Mesodermal cell (in vitro differentiated cells): Measurements from ENCODE around the gene CD81.

Source experiments
- H3K27ac ChIP-seq: 2 replicates; pipeline ENCODE4 v1.7.0; 2013; ENCODE audit warnings: mild to moderate bottlenecking, low read depth, low read length, moderate library complexity; ENCODE audit not compliant: severe bottlenecking
- H3K36me3 ChIP-seq: 2 replicates; pipeline ENCODE4 v1.7.1; 2013; ENCODE audit warnings: mild to moderate bottlenecking, low read length, moderate library complexity; ENCODE audit not compliant: control insufficient read depth, insufficient read depth
- H3K4me1 ChIP-seq: one replicate; pipeline ENCODE4 v1.7.1; 2013; ENCODE audit warnings: mild to moderate bottlenecking, low read length; ENCODE audit not compliant: insufficient read depth, control insufficient read depth, poor library complexity, severe bottlenecking
- H3K4me3 ChIP-seq: 2 replicates; pipeline ENCODE4 v1.7.0; 2013; ENCODE audit warnings: low read length, control low read depth, mild to moderate bottlenecking; ENCODE audit not compliant: insufficient read depth, poor library complexity, severe bottlenecking; ENCODE audit errors: extremely low read depth
- H3K9me3 ChIP-seq: 2 replicates; pipeline ENCODE4 v1.7.1; 2013; ENCODE audit warnings: mild to moderate bottlenecking, low read length, moderate library complexity; ENCODE audit not compliant: control insufficient read depth
- WGBS, 2 experiments: methylation state at CpG; one replicate each; pipeline ENCODE4 v1.1.5; 2013; ENCODE audit warnings: missing lambda C conversion rate in 2 of 2; ENCODE audit not compliant: insufficient coverage in 2 of 2; 5-methylcytosine and 5-hydroxymethylcytosine counted together

CD81 gene

DNA sequence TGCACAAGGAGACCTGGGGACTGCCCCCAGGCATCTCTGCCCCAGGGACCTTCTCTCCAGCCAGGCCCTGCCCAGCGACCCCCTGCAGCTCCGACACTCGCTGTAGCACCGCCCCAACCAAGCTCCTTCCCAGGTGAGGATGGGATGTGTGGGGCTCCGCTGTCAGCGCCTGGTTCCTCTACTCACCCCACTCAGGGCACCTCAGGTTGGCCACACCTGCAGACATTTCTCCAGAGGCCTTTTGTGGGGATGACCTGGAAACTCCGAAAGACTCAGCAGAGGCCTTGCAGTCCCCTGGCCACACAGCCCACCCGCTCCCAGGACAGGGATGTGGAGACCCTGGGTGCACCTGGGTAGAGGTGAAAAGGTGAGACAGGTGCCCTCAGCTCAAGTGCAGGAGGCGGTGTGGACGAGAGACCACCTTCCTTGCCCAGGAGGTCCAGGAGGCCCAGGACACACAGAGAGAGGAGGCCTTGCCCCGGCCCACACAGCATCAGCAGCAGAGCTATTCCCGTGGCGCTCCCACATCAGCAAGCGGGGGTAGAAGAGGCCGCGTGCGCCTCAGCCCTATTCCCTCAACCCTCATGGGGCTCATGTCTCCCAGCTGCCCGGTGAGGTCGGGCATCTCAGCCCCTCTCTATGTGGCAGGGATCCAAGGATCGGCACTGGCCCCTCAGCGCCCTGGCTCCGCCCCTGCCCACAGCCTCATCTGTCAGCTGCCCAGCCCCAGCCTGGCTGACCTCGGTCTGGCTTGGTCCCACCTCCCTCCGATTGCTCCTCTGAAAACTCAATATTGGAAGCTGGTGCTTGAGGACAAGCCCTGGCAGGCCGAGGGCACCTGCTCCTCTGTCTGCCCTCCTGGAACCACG, 46.3 kb downstream of the CD81 start:
- Histone ChIP-seq H3K36me3 (no peaks in the 10 kb centered on the region), H3K4me1 (no peaks in the 10 kb centered on the region), H3K9me3 (no peaks in the 10 kb centered on the region), H3K27ac (no peak overlapping the region), H3K4me3 (no peak overlapping the region)
- 87 to 88% methylated on average over 19 to 20 of the region's 26 CpGs for WGBS, 2 experiments

DNA sequence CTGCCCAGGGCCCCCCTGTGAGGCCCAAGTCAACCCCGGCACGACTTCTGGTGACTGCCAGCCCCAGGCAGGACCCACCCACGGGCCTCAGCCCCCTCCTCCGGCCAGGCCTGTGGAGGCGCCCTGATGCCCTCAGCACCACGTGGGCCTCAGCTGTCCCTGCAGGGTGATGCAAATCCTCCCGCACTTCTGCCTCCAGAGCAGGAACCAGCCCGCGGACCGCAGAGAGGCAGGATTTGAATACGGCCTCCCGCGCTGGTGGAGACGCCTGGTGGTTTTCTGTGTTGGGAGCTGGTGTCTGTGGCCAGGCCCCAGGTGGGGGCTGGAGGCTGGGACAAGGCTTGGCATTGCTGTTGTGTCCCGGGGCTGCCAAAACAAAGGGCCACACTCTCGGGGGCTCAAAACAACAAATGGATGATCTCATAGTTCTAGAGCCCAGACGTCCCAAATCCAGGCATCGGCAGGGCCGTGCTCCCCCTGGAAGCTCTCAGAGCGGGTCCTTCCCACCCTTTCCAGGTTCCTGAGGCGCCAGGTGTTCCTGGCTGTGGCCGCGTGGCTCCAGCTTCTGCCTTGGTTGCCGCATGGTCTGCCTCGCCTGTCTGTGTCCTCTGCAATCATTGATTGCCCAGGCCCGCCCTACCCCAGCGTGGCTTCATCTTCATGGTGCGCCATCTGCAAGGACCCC, 47.8 kb downstream of the CD81 start:
- WGBS, 2 experiments, result 85 to 87% methylated on average over 28 of the region's 28 CpGs
- Histone ChIP-seq H3K9me3 (no peaks in the 10 kb centered on the region), H3K27ac (no peak overlapping the region), H3K4me1 (no peaks in the 10 kb centered on the region), H3K36me3 (no peaks in the 10 kb centered on the region), H3K4me3 (no peak overlapping the region)

DNA sequence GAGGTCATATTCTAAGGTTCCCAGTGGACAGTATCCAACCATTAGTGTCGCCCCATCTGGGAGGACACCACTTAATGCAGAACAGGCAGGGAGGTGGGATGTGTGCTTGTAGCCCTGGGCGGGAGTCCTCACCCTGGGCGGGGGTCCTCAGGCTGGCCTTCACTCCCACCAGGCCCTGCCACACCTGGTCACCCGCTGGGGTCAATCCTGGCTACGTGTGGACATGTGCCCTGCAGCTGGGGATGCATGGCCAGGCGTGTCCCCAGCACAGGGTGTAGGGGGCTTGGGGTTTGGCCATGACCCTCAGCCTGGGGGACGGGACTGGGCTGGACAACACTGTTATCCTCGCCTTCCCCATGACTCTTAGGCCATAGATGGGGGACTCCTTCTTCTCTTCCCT, 48.4 kb downstream of the CD81 start:
- no peak overlapping the region for H3K27ac ChIP-seq
- no peaks in the 10 kb centered on the region for H3K4me1 ChIP-seq
- no peaks in the 10 kb centered on the region for H3K36me3 ChIP-seq
- no peaks in the 10 kb centered on the region for H3K9me3 ChIP-seq
- no peak overlapping the region for H3K4me3 ChIP-seq
- WGBS, 2 experiments, result 86% methylated on average over 6 of the region's 8 CpGs; no CpG with 5 or more reads in 1 of the 2 experiments

DNA sequence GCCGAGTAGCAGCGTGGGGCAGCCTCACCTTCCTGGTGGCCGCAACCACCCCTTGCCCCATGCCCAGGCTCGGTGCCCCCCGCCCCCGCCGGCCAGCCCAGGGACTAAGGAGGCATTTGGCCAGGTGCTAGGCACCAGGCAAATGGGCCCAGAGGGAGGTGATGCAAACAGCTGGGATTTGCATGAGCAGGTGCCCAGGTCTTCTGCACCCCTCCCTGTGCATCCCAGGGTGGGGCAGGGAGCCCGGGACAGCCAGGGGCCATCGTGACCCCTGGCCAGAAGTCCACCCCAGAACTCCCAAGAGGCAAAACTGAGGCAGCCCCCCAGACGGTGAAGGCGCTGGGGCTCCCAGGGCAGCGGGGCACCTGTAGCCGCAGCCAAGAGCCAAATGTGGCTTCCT, 49.1 kb downstream of the CD81 start:
- H3K27ac ChIP-seq, result no peak overlapping the region
- WGBS, 2 experiments, result 88 to 92% methylated on average over 7 to 13 of the region's 13 CpGs

DNA sequence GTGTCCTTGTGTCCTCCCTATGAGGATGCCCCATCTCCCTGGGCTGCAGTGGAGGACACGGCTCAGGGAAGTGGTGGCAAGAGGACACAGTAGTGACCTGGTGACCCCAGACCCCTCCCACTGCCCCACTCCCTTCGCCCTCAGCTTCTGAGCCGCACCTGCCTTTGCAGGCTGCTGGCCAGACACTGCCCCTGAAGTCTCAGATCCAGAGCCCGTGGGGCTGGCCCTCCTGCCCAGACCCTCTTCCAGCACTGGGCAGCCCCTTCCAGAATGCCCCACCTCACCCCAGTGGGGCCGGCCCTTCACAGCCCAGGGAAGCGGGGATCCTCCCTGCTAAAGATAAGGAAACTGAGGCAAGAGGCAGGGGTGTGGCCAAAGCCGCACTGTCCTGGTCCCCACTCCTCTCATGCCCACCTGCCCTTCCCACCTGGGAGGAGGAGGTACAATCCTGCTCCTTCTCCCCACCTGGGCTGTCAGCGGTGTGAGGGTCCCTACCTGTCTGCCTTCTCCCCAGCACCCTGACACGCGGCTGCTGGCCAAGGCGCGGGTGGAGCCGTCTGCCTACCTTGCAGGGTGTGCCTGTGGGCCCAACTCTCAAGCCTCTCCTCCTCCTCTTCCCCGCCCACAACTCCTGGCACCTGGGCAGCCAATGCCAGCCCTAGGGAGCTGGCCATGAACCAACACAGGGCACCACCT, 49.9 kb downstream of the CD81 start:
- WGBS, 2 experiments, result 85 to 94% methylated on average over 7 to 9 of the region's 14 CpGs

More for the DNA sequence above, 49.1 kb downstream of the CD81 start:
- Histone ChIP-seq H3K4me3 (no peak overlapping the region), H3K36me3 (no peaks in the 10 kb centered on the region), H3K9me3 (no peaks in the 10 kb centered on the region), H3K4me1 (no peaks in the 10 kb centered on the region)

DNA sequence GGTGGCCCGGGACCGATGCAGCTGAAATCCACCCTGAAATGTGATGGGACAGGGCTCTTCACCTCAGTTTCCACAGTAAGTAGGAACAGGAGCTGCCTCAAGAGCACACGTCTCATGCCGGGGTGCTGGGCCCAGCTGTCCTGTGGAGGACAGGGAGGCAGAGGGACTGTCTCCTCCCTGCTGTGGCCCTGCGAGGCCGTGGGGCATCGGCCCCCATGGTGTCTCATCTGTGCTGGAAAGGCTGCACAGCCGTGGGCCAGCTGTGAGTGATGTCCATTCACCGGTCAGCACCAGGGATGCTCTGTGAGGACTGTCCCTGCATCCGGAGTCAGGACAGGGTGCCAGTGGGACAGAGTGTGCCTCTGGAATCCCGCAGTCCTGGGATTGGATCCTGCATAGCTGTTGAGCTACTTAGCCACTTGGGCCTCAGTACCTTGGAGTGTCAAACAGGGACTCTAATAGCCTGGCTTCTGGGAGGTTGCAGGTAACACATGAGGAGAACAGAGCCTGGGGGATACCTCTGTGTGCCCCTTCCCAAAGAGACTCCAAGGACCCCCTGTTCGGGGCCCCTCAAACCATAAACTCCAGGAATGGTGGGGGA, 50.7 kb downstream of the CD81 start:
- no peak overlapping the region for H3K4me3 ChIP-seq
- WGBS, 2 experiments, result 74 to 80% methylated on average over 11 of the region's 12 CpGs
- no peak overlapping the region for H3K27ac ChIP-seq
- H3K4me1 ChIP-seq, result no peaks in the 10 kb centered on the region
- H3K36me3 ChIP-seq, result no peaks in the 10 kb centered on the region
- no peaks in the 10 kb centered on the region for H3K9me3 ChIP-seq

More for the DNA sequence above, 49.9 kb downstream of the CD81 start:
- Histone ChIP-seq H3K9me3 (no peaks in the 10 kb centered on the region), H3K4me3 (no peak overlapping the region), H3K4me1 (no peaks in the 10 kb centered on the region), H3K36me3 (no peaks in the 10 kb centered on the region), H3K27ac (no peak overlapping the region)

DNA sequence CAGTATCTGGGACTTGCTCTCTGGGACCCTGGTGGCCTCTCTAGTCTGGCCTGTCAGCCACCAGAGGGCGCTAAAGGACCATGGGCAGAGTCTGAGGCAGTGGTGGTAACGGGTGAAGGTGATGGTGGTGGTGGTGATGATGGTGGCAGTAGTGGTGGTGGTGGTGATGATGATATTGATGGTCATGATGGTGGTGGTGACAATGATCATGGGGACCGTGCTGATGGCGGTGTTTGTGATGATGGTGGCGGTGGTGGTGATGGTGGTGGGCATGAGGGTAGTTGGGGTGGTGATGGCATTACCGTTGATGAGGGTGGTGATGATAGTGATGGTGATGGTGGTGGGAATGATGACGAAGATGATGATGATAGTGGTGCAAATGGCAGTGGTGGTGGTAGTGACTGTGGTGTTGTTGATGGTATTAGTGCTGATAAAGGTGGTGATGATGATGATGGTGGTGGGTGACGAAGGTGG, 51.2 kb downstream of the CD81 start:
- H3K4me3 ChIP-seq, result no peak overlapping the region
- no peaks in the 10 kb centered on the region for H3K4me1 ChIP-seq
- H3K36me3 ChIP-seq, result no peaks in the 10 kb centered on the region
- WGBS, 2 experiments, result 51 to 67% methylated on average over 7 to 8 of the region's 8 CpGs
- no peaks in the 10 kb centered on the region for H3K9me3 ChIP-seq
- H3K27ac ChIP-seq, result no peak overlapping the region

DNA sequence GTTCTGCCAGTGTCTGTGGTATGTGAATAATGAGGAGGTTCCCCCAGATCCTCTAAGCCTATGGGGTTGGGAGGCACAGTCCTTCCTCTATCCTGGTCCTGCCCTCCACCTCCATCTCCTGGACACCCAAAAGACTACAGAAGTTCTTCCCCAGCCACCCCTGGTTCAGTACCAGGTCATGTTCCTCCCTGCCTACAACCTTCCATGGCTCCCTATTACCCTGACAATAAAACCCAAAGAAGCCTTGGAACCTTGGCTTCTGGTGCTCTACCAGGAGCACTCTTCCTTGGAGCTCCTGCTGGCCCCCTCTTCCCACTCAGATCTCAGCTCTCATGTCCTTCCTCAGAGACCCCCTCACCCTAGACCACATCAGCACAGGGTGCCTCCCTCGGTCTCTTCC, 54.3 kb downstream of the CD81 start:
- Histone ChIP-seq H3K4me3 (no peak overlapping the region), H3K36me3 (no peaks in the 10 kb centered on the region), H3K9me3 (no peaks in the 10 kb centered on the region), H3K27ac (no peak overlapping the region), H3K4me1 (no peaks in the 10 kb centered on the region)
- 100% methylated on average over 1 of the region's 1 CpG for WGBS, 2 experiments

DNA sequence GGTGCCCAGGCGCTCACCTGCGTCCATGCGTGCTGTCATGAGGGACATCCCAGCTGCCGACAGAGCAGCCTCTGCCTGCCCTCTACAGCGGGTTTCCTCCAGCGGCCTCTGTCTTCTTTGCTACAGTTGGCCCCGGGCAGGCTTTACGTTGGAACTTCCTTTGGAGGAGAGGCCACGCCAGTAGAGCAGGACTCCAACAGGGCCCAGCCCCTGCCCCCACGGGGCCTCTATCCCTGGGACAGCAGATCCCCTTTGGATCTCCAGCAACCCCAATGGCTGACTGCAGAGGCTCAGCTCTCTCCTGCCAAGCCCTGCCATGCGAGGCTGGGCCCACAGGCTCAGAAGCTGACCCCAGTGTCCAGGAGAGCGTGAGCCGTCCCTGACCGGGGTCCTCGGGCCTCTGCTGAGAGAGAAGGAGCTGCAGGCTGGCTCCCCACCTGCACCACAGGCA, 55.1 kb downstream of the CD81 start:
- no peaks in the 10 kb centered on the region for H3K36me3 ChIP-seq
- WGBS, 2 experiments, result 79 to 84% methylated on average over 13 to 14 of the region's 15 CpGs
- no peaks in the 10 kb centered on the region for H3K9me3 ChIP-seq
- no peaks in the 10 kb centered on the region for H3K4me1 ChIP-seq
- no peak overlapping the region for H3K27ac ChIP-seq
- H3K4me3 ChIP-seq, result no peak overlapping the region

DNA sequence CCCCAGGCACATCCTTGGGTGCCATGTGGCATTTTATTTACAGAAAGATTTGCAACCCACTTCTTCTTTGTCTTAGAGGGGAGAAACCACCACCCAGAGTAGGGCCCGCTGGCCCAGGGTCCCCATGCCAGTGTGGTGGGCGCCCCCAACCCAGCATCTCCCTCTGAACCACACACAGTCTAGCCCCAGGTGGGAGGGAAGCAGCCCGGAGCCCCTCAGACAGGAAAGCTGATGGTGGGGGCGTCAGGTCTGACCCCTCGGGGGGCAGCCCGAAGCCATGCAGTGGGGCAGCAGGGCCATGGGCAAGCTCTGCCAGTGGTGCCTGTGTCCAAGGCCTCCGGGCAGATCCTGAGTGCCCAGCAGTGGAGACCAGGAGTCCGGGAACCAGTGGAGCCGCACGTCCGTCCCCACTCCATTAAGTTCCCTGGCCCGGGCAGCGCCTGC, 55.5 kb downstream of the CD81 start:
- no peaks in the 10 kb centered on the region for H3K4me1 ChIP-seq
- 90 to 94% methylated on average over 11 to 12 of the region's 13 CpGs for WGBS, 2 experiments
- no peaks in the 10 kb centered on the region for H3K9me3 ChIP-seq
- no peaks in the 10 kb centered on the region for H3K36me3 ChIP-seq
- no peak overlapping the region for H3K27ac ChIP-seq
- no peak overlapping the region for H3K4me3 ChIP-seq
